HG03045 (cell line): ENCODE measurements around the gene GRIA3.

Experiments
- ATAC-seq: cut with Tn5 transposase; IDR thresholded peaks from one replicate; pipeline ENCODE4 v1.9.1; 2021; ENCODE audit warnings: mild to moderate bottlenecking, moderate library complexity; ENCODE audit not compliant: unreplicated experiment

The GRIA3 gene

DNA sequence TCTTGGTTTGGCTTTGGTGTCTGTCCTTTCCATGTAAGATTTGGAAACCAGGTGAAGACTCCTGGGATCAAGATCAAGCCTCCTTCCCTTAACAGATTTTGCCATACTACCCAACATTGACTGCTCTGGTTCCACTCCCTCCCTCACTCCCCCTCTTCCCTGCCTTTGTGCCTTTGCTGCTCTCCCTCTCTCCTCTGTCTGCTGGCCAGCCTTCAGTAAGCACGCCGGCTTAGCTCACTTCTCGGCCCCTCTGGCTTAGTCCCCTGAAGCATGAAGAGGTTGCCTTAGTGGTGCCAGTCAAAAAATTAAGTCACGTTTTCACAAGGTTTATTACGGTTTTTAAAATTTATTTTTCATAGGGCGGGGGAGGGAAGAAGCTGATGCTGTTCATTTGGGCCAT, 6.0 kb downstream of the GRIA3 start:
- ATAC-seq: no peak

DNA sequence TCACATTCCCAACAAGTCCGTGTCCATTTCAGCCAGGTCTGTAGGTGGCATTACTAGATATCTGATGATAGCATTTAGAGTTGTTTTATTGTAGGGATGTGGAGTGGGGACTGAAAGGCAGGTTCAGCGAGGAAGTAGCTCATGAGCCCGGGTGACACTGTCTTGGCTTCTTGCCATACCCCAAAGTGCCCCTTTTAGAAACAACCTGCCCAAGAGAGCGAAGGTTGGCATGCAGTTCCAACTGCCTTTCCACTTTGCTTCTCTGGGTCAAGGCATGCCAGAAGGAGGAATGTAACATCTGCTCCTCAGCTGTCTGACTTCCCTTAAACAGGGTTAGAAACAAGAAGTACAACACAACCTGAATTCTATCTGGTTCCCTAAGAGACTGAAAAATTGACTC, 9.0 kb downstream of the GRIA3 start:
- no peak for ATAC-seq

DNA sequence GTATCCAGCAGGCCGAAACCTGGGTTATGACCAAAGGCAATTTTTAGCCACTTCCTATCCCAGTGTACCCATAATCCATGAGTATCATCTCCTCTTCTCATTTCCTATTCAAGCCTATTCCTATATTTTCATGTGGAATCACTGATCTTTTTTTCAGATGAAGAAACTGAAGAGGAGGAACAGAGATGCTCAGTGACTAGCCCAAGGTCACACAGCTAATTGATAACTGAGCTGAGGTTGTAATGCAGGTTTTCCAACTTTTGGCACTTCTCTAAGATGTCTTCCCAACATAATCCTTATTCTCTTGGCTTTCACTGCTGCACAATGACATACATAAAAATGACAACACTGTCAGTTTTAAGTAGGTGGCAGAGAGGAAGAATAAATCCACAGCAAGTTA, 15.3 kb downstream of the GRIA3 start:
- ATAC-seq: no peak

DNA sequence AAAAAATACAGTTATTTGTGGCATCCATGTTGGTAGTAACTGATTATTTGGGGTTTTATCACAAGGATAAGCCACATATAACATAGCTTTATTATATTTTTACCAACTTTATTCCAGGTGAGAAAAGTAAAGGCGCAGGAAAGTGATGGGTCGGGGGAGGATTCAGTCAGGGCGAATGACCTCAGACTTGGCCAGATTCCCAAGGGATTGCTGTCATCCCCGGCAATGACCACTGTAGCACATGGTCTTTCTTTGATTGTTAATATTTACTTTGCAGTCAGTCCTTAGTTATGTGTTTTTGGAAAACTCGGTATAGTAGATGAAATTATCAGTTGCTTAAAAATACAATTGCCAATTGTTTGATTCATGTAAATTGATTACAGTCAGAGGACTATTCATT, 17.6 kb downstream of the GRIA3 start:
- no peak for ATAC-seq

DNA sequence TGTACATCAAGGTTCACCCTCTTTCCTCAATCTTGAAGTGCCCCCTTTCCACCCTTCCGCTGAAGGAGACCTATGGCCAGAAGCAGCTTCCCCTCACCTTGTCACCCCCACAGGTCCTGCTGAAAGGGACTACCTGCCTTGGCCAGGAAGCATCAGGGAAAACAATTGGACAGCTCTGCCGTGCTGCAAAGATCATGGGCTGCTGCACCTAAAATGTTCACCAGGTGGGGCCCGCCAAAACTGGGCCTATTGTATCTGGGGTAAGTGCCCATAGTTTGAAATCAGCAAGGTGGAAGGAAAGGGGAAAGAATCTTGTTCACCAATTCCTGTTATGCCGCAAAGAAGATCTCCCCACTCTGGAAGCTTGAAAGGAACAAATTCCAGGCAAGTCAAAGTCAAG, 18.4 kb downstream of the GRIA3 start:
- ATAC-seq: no peak

DNA sequence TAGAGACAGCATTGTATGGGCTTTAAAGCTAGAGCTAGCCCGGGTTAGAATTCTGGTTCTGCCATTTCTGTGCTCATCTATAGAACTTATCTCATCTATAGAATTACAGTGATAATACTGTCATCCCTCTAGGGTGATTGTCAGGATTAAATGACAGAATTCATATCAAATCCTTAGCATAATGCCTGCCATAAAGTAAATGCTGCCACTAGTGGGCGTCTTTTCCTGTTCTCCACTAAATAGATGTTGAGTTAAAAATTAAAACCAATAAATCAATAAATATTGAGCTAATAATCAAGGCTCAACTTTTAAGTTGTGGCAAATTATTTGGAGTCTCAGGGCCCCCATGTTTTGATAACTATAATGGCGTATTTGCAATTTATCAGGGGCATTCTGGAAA, 19.7 kb downstream of the GRIA3 start:
- no peak for ATAC-seq

DNA sequence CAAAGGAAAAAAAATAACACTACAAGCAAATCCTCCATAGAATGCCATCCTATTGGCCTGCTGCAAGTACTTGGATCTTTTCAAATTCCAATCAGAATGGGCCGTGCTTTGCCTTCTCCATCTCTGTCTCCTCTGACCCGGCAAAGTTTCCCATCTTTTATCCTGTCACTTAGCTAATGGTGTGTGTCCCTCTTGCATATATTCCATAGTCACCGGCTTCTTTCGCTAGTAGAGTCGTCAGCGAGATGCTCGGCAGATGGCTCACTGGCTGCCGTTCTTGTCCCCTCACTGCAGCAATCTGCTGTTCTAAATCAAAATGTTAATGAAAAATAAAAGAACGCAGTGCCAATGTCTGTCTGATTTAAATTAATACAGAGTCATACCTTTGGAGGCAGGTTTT, 22.1 kb downstream of the GRIA3 start:
- ATAC-seq: no peak

DNA sequence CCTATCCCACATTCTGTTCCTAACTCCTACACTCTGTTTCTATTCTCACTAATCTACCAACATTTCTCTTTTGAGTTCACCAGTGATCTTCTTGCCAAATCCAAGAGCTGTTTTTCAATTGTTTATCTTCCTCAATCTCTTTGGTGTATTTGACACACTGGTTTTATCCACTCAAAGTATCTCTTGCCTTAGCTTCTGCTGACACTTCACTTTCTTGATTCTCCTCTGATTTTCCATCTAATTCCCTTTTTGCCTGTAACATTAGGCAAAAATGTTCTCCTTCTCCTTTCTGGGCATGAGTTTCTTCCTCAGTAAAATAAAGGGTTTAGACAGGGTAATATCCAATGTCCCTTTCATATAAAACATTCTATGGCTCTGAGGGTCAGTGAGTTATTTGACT, 26.2 kb downstream of the GRIA3 start:
- no peak for ATAC-seq

DNA sequence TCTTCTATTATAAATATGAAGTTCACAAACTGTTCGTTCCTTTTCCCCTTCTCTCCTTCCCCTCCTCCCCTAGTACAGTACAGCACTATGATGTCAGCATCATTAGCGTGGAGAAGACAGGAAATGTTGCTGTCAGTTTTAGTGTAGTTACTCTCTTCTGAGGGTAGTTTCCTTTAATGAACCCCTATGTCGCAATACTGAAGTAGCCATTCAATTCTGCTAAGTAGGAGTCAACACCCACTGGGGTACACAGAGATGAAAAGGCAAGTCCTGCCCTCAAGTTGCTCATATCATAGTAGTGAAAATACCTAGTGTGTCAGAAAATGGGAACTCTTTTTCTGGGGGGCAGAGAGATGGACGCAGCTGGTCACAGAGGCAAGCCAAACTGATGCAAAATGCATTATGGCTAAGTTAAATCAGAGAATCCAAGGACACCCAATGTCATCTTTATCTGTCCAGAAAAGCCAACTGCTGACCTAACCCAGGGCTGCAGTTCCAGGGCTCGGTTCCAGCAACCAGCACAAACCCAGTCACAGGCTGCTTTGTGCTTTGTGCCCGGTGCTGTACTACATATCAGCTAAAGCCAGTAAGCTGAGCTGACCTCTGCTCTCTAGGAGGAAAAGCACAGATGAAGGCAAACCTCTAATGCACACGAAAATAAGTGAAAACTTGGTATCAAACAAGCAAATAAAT, 31.5 kb downstream of the GRIA3 start:
- no peak for ATAC-seq

DNA sequence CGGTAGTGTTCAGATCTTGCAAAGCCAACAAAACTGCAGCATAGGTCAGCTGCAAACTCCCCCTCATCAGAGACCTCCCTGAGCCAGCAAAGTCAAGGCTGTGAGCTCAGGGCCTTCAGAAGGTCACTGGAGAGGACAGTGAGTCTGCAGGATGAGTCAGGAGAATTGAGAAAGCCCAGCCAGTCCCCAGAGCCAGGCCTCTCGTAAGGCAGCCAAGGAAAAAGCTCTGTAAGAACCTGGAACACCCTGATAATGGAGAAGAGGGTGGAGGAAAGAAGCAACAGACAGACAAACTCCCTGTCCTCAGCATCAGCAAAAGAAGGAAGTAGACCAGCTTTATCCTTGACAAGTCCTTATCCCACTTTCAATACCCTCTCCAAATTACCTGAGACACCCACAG, 33.0 kb downstream of the GRIA3 start:
- ATAC-seq: no peak

DNA sequence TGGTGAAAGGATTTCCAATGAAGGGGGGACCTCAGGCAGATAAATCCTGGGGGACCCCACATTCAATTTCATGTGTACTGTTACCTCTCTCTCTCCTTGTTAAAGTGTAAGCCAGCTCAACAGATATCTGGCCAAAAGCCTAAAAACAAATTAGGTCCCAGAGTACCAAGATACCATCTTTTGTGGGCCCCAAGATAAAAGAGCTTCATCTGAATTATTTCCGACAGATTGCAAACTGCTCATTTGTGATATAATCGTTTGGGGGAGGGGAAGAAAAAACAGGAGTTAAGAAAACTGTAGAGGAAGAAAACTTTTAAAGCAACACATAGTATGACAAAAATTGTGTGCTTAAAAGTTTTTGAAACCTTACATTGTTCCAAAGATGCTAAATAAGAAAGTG, 33.6 kb downstream of the GRIA3 start:
- ATAC-seq: no peak

DNA sequence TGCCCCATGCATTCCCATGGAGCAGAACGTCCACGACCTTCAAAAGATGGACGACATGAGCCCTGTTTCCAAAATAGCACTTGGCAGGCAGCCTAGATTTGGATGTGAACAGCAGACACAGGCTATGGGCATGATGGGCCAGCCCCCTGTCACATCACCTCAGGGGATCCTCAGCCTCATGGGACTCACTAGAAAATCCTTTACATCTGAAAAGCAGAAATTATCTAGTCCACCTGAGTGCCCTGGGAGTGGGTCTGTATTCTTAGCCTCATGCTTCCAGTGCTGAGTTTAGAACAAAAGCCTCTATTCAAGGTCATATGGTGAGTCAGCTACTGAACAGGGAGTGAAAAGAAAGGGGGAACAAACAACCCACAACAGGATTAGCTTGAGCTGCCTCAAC, 35.8 kb downstream of the GRIA3 start:
- no peak for ATAC-seq

DNA sequence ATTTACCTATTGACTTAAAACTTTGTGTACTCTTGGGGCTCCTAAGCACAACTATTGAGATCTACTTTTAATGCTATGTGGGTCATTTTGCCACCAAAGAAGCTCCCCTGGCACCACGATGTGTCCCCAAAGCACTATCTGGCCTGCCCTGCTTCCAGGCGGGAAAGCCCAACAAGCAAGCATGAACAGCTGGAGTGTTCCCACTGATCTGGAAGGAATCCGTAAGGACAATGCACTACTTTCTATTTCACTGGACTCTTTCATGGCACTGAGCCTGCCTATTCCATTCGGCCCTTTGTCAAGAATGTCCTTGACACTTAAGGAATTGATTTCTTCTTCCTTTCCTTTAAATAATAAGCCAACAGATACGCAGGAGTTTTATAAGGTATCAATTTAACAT, 38.8 kb downstream of the GRIA3 start:
- ATAC-seq: no peak

DNA sequence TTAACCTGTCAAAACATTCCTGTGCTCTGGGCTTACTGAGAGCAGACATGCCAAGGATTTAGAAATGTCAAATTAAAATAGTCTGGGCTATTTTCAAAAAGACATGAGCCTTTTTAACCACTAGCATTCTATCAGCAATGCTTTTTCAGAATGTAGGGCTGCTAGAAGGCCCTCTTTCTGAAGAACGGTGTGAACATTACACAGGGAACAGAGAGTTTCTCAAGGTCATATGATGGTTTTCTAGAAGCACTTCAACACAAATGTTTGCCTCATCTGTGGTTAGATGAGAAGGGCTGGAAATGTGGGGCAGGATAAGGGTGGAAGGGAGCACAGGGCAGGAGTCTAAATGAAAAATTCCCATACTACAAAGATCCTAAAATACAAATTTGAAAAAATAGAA, 39.3 kb downstream of the GRIA3 start:
- ATAC-seq: no peak

DNA sequence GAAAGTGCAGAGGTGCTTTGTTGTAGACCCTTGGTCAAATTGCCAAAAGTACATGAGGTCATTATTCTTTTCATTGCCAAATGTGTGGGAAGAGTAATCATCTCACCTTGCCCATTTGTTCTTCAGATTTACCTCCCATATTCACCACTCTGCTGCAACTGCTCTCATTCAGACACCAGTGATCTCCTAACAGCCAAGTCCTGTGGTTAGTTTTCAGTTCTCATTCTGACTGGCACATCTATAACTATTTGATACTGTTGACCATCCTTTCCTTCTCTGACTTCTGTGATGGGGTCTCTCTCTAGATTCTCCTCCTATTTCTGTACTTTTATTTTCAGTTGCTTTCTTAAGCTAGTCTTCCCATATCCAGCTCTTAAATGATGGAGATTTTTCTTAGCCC, 39.8 kb downstream of the GRIA3 start:
- ATAC-seq: no peak

DNA sequence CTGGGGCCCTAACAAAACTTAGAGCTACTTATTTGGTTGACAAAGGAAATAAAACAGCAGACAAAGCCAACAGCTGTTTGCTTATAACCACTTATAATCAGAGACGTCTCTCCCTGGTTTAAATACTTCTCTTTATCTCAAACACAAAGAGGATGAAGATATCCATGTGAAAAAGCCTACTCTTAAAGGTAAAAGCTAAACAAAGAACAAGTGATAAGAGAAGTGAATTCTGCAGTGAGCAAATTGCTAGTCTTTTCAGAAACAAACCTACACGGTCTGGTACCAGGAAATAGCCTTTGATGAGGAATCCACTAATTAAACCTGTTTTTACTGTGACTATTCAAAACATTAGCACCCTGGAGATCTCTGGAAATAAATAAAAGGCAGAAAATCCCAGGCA, 46.7 kb downstream of the GRIA3 start:
- no peak for ATAC-seq

DNA sequence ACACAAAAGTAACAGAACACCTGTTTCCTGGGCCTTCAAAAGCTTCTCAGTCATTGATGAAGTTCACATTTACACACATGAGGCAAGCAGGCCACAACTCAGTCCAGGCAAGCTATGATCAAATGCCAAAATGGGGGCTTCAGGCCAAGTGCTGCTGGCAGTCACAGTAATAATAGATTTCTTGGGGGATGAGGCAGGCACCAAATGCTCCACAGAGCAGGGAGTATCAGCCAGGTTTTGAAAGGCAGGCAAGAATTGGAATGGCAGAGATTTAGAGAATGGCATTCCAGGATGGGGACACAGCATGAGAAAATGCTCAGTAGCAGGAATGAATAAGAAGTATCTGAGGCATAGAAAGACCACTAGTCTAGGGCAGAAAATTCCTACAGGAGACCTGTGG, 52.8 kb downstream of the GRIA3 start:
- ATAC-seq: no peak

DNA sequence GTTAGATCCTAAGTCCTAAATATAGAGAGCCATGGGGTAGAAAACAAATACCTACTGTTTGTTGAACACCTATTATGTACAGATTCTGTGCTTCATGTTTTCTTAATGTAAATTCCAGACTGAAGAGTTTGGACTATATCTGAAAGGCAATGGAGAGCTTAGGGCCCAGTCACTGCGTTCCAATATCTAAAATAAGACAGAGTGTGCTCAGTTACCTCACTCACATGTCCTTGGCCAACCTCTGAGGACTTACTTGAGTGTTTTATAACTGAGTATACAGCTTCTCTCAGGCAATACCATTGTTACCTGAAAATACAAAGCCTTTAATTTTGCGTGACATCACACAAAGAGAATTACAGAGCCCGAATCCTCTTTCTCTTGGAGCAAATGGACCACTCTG, 53.2 kb downstream of the GRIA3 start:
- ATAC-seq: no peak

DNA sequence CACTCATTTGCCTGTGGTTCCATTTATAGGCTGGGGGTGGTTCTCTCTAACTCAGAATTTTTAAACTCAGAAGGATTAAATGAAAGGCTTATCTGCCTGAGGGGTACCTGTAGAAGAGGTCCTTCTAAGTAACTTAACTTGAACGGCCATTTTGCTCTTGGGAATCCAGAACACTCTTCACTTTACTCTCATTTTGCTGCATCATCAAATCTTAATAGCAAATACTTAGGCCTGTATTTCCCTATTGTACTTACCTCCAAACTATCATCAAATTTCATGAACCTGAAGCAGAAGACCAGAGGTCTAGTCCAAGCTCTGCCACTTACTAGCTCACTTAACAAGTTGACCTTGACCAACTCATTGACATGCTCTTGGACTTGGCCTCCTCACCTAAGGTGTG, 70.4 kb downstream of the GRIA3 start:
- no peak for ATAC-seq

DNA sequence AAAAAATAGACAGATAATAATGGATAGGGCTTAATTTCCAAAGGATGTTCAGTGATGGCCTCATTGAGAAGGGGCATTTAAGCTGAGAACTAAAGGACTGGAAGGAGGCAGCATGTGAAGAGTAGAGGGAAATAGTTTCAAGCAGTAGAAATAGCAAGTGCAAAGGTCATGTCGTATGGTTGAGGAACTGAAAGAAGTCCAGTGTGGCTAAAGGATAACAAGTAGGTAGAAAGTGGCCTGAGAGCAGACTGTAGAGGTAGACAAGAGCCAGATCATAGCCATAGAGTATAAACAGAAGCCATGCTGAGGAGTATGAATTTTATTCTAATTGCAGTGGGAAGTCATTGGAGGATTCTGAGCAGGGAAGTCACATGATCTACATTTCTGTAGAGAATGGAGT, 72.3 kb downstream of the GRIA3 start:
- ATAC-seq: no peak

DNA sequence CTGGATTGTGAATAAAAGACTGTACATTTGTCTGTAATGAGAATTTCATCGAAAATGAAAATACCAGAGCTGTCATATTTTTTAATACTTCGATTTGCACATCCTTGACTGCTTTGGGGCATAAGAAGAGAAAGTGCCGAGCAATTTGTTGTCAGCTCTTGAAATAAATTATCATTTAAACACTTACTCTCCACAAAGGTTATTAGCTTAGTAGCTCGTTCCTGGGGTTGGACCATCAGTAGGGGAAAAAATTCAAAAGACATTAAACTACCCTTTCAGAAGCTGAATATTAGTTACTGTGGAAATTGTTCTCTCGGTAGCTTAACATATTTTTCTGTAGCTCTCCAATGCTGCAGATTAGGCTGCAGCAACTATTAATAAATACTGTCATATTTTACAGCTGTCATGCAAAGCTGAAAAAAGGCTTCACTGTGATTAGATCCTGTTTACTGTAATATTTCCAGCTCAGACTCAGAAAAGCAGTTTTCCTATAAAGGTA, 76.9 kb downstream of the GRIA3 start:
- ATAC-seq: no peak

DNA sequence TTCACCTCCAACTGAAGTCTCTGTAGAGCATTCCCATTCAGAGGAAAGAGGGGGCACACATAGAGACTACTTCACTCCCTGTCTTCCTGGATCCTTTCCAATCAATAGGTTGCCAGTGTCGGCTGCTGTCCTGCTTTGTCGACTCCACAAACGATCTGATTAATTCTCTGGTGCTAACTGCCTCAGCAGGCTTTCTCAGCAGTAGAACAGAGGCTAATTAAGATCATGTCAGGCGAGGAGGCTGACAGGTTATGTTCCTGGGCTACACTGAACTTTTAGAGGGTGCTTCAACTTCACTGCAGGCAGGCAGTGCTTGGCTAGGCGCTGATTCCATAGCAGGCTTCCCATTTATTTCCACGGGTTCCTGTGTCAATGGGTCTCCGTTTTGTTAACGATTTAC, 79.2 kb downstream of the GRIA3 start:
- ATAC-seq: no peak

DNA sequence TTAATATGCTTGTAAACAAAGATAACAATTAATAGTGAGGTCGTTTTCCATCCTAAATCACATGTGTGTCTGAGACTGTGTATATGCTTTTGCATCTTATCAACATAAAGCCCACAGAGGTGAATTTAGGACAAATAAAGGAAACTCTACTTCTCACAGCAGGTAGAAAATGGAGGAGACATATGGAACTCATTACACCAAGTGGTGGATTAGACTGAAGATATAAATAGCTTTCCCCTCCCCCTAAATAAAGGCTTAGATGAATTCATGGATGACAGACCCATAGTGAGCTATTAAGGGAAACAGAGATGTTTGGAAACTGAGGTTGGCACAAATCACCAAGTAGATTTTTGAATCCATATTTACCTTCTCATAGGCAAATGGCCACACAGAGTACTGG, 79.7 kb downstream of the GRIA3 start:
- ATAC-seq: no peak
